OCI-LY3 (cell line): ENCODE measurements around the gene CCDC120.

Experiments
- H2AFZ ChIP-seq: fragments of 200-600, 300-600 bp; shearing (Covaris generic); 2 replicates; pipeline ENCODE4 v1.6.0; 2014; ENCODE audit warnings: antibody characterized with exemption, low read depth, low read length
- H3K27ac ChIP-seq: fragments of 200-600, 300-600 bp; sonication (generic); 2 replicates; pipeline ENCODE4 v1.5.1; 2014; ENCODE audit warnings: mild to moderate bottlenecking, low read length, moderate library complexity, mixed read lengths
- H3K27me3 ChIP-seq: fragments of 200-600, 300-600 bp; sonication (generic); 2 replicates; pipeline ENCODE4 v1.6.1; 2014; ENCODE audit warnings: low read depth, low read length, mixed read lengths
- H3K36me3 ChIP-seq: fragments of 200-600, 300-600 bp; sonication (generic); replicated peaks from 2 replicates; pipeline ENCODE3; 2014; ENCODE audit warnings: low read depth, low read length, mixed read lengths
- H3K4me1 ChIP-seq: fragments of 300-600, 200-600 bp; sonication (generic); 2 replicates; pipeline ENCODE4 v1.6.1; 2014; ENCODE audit warnings: low read length, mixed read lengths
- H3K4me2 ChIP-seq: fragments of 200-600, 300-600 bp; sonication (generic); 2 replicates; pipeline ENCODE4 v1.6.1; 2014; ENCODE audit warnings: low read length, mixed read lengths
- H3K4me3 ChIP-seq: fragments of 300-600, 200-600 bp; sonication (generic); 2 replicates; pipeline ENCODE4 v1.5.1; 2014; ENCODE audit warnings: antibody characterized with exemption, mild to moderate bottlenecking, low read length, moderate library complexity
- H3K79me2 ChIP-seq: fragments of 300-600, 200-600 bp; shearing (Covaris generic); 2 replicates; pipeline ENCODE4 v1.6.1; 2014; ENCODE audit warnings: mild to moderate bottlenecking, low read length, mixed read lengths
- H3K9ac ChIP-seq: fragments of 300-600, 200-600 bp; shearing (Covaris generic); 2 replicates; pipeline ENCODE4 v1.6.0; 2014; ENCODE audit warnings: mild to moderate bottlenecking, low read length, moderate library complexity
- H3K9me3 ChIP-seq: fragments of 200-600, 300-600 bp; shearing (Covaris generic); 2 replicates; pipeline ENCODE4 v1.6.1; 2014; ENCODE audit warnings: low read length, mixed read lengths; ENCODE audit not compliant: insufficient read depth
- H4K20me1 ChIP-seq: fragments of 200-600, 300-600 bp; sonication (generic); 2 replicates; pipeline ENCODE4 v1.6.1; 2016; ENCODE audit warnings: low read length, mixed read lengths; ENCODE audit not compliant: insufficient read depth
- CTCF ChIP-seq: fragments of 200-600, 300-600 bp; sonication (generic); IDR thresholded peaks from 2 replicates; pipeline ENCODE4 v1.5.1; 2014; ENCODE audit warnings: antibody characterized with exemption, low read length, low read depth
- EZH2phosphoT487 ChIP-seq: fragments of 200-600 bp; shearing (Covaris generic); IDR thresholded peaks from 2 replicates; pipeline ENCODE4 v1.6.1; 2018; ENCODE audit warnings: antibody characterized with exemption, mixed run types, low read depth

CCDC120 gene

GRCh38 chrX:49106930-49107329, 48.1 kb downstream of the CCDC120 start:
- Histone ChIP-seq H3K4me2 (no peak overlapping the region), H3K4me1 (peaks cover under 1% of the 10 kb centered on the region; the same call in 1 of the 2 replicates), H3K36me3 (peaks cover 8% of the 10 kb centered on the region), H3K4me3 (no peak overlapping the region), H3K79me2 (no peaks in the 10 kb centered on the region), H4K20me1 (no peaks in the 10 kb centered on the region), H2AFZ (no peak overlapping the region), H3K27me3 (no peaks in the 10 kb centered on the region), H3K27ac (no peak overlapping the region), H3K9ac (no peak overlapping the region), H3K9me3 (no peaks in the 10 kb centered on the region)
- TF ChIP-seq EZH2phosphoT487 (no peak), CTCF (peak; percentile 34; the same call in 1 of the 2 replicates)

- Histone ChIP-seq H4K20me1 (no peaks in the 10 kb centered on the region), H3K79me2 (no peaks in the 10 kb centered on the region), H3K9me3 (no peaks in the 10 kb centered on the region), H3K36me3 (peaks cover 8% of the 10 kb centered on the region), H3K4me3 (no peak overlapping the region), H2AFZ (no peak overlapping the region), H3K4me1 (no peaks in the 10 kb centered on the region), H3K27me3 (no peaks in the 10 kb centered on the region), H3K27ac (no peak overlapping the region), H3K9ac (no peak overlapping the region), H3K4me2 (no peak overlapping the region)
- TF ChIP-seq CTCF (no peak), EZH2phosphoT487 (no peak)
Observed at GRCh38 chrX:49108641-49109040, 49.8 kb downstream of the CCDC120 start.

GRCh38 chrX:49110417-49110816, 51.6 kb downstream of the CCDC120 start:
- no peaks in the 10 kb centered on the region for H4K20me1 ChIP-seq
- no peak overlapping the region for H3K4me2 ChIP-seq
- no peak overlapping the region for H3K27ac ChIP-seq
- H3K4me3 ChIP-seq: no peak overlapping the region
- no peaks in the 10 kb centered on the region for H3K79me2 ChIP-seq
- H2AFZ ChIP-seq: no peak overlapping the region
- no peaks in the 10 kb centered on the region for H3K4me1 ChIP-seq
- no peak overlapping the region for H3K9ac ChIP-seq
- no peaks in the 10 kb centered on the region for H3K9me3 ChIP-seq
- H3K36me3 ChIP-seq: peaks cover 8% of the 10 kb centered on the region
- H3K27me3 ChIP-seq: no peaks in the 10 kb centered on the region
- TF ChIP-seq EZH2phosphoT487: no peak

GRCh38 chrX:49111791-49112190, 53.0 kb downstream of the CCDC120 start:
- Histone ChIP-seq H3K4me2 (no peak overlapping the region), H3K36me3 (peaks cover 8% of the 10 kb centered on the region), H3K4me3 (no peak overlapping the region), H3K4me1 (no peaks in the 10 kb centered on the region), H3K9me3 (no peaks in the 10 kb centered on the region), H3K79me2 (no peaks in the 10 kb centered on the region), H3K27ac (no peak overlapping the region), H3K27me3 (no peaks in the 10 kb centered on the region), H3K9ac (no peak overlapping the region), H4K20me1 (no peaks in the 10 kb centered on the region), H2AFZ (no peak overlapping the region)
- no peak for TF ChIP-seq CTCF
- no peak for TF ChIP-seq EZH2phosphoT487

GRCh38 chrX:49116076-49116475, 57.3 kb downstream of the CCDC120 start:
- H4K20me1 ChIP-seq: no peaks in the 10 kb centered on the region
- H3K36me3 ChIP-seq: no peaks in the 10 kb centered on the region
- TF ChIP-seq CTCF (no peak), EZH2phosphoT487 (no peak)

More at GRCh38 chrX:49116076-49116475, 57.3 kb downstream of the CCDC120 start:
- H2AFZ ChIP-seq: no peak overlapping the region
- no peak overlapping the region for H3K4me3 ChIP-seq
- H3K4me2 ChIP-seq: no peak overlapping the region
- no peak overlapping the region for H3K27ac ChIP-seq
- no peaks in the 10 kb centered on the region for H3K27me3 ChIP-seq
- H3K9ac ChIP-seq: no peak overlapping the region
- H3K4me1 ChIP-seq: no peaks in the 10 kb centered on the region
- H3K9me3 ChIP-seq: no peaks in the 10 kb centered on the region
- no peaks in the 10 kb centered on the region for H3K79me2 ChIP-seq
